ENCODE results near the gene NFIA.
"Not testable (repeated sequence)": the region's sequence is repeated elsewhere in the genome, so short reads cannot be mapped to it uniquely, and the experiment has no call there.

Gene NFIA

GRCh38 chr1:61073871-61074270 lies 8.5 kb upstream of the NFIA start:
- Histone ChIP-seq H3K4me1 (ENCODE audit: control insufficient read depth, insufficient read depth, low read length) (peaks cover 8% of the 10 kb centered on the region), H3K9me3 (ENCODE audit: control insufficient read depth, insufficient read depth, low read depth, low read length) (no peaks in the 10 kb centered on the region), H3K36me3 (ENCODE audit: control insufficient read depth in 2 of 2, insufficient read depth in 1 of 2, low read length in 2 of 2) (no peaks in the 10 kb centered on the region), H3K4me3 (ENCODE audit: low read depth, low read length) (no peak overlapping the region), H3K27ac (ENCODE audit: extremely low read depth, low read depth, low read length) (no peak overlapping the region)
- no peak for TF ChIP-seq ZNF16 (tag by site-specific recombination; IDR thresholded peaks at IDR 0.05; ENCODE audit: low read depth)
- TF ChIP-seq ZNF324 (tag by site-specific recombination; IDR thresholded peaks at IDR 0.05), result no peak
- TF ChIP-seq ZNF692 (tag by site-specific recombination; IDR thresholded peaks at IDR 0.05), result no peak
- TF ChIP-seq, protein P1, sequence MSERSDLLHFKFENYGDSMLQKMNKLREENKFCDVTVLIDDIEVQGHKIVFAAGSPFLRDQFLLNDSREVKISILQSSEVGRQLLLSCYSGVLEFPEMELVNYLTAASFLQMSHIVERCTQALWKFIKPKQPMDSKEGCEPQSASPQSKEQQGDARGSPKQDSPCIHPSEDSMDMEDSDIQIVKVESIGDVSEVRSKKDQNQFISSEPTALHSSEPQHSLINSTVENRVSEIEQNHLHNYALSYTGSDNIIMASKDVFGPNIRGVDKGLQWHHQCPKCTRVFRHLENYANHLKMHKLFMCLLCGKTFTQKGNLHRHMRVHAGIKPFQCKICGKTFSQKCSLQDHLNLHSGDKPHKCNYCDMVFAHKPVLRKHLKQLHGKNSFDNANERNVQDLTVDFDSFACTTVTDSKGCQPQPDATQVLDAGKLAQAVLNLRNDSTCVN (tag by site-specific recombination; optimal IDR thresholded peaks at IDR 0.05), result no peak
- no peak for TF ChIP-seq ZNF311 (tag by site-specific recombination; IDR thresholded peaks at IDR 0.05; ENCODE audit: borderline replicate concordance)
- no peak for TF ChIP-seq ZNF600 (tag by site-specific recombination; IDR thresholded peaks at IDR 0.05)
- TF ChIP-seq, protein P2, sequence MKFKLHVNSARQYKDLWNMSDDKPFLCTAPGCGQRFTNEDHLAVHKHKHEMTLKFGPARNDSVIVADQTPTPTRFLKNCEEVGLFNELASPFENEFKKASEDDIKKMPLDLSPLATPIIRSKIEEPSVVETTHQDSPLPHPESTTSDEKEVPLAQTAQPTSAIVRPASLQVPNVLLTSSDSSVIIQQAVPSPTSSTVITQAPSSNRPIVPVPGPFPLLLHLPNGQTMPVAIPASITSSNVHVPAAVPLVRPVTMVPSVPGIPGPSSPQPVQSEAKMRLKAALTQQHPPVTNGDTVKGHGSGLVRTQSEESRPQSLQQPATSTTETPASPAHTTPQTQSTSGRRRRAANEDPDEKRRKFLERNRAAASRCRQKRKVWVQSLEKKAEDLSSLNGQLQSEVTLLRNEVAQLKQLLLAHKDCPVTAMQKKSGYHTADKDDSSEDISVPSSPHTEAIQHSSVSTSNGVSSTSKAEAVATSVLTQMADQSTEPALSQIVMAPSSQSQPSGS (tag by site-specific recombination; IDR thresholded peaks at IDR 0.05; ENCODE audit: low read depth), result no peak
- TF ChIP-seq ZNF169 (tag by site-specific recombination; IDR thresholded peaks at IDR 0.05), result no peak
- TF ChIP-seq ZNF2 (tag by site-specific recombination; IDR thresholded peaks at IDR 0.05), result no peak
- TF ChIP-seq ZBTB7A (tag by site-specific recombination; IDR thresholded peaks at IDR 0.05; ENCODE audit: low read depth), result no peak
- no peak for TF ChIP-seq ZNF274 (IDR thresholded peaks at IDR 0.05; ENCODE audit: low read length)
- no peak for TF ChIP-seq ZNF274 (tag by site-specific recombination; IDR thresholded peaks at IDR 0.05; ENCODE audit: borderline replicate concordance)
- TF ChIP-seq SALL2 (tag by site-specific recombination; IDR thresholded peaks at IDR 0.05; ENCODE audit: borderline replicate concordance), result no peak
- TF ChIP-seq ZFP37 (tag by site-specific recombination; IDR thresholded peaks at IDR 0.05), result no peak
- TF ChIP-seq ZNF426 (tag by site-specific recombination; IDR thresholded peaks at IDR 0.05), result no peak
- TF ChIP-seq KLF1 (tag by site-specific recombination; IDR thresholded peaks at IDR 0.05), result no peak
- no peak for TF ChIP-seq ZNF423 (tag by site-specific recombination; IDR thresholded peaks at IDR 0.05)
- TF ChIP-seq, protein P3, sequence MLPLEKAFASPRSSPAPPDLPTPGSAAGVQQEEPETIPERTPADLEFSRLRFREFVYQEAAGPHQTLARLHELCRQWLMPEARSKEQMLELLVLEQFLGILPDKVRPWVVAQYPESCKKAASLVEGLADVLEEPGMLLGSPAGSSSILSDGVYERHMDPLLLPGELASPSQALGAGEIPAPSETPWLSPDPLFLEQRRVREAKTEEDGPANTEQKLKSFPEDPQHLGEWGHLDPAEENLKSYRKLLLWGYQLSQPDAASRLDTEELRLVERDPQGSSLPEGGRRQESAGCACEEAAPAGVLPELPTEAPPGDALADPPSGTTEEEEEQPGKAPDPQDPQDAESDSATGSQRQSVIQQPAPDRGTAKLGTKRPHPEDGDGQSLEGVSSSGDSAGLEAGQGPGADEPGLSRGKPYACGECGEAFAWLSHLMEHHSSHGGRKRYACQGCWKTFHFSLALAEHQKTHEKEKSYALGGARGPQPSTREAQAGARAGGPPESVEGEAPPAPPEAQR (tag by site-specific recombination; IDR thresholded peaks at IDR 0.05), result no peak
- TF ChIP-seq ZNF266 (tag by site-specific recombination; IDR thresholded peaks at IDR 0.05; ENCODE audit: low read depth), result no peak
- no peak for TF ChIP-seq GLI4 (tag by site-specific recombination; IDR thresholded peaks at IDR 0.05)
- ChIA-PET POLR2A (interaction anchor here (0.7 kb wide), 1 partner anchor 12 kb away, joined by 3 read pairs; no protein-coding TSS in a partner anchor), CTCF (no interaction called here)

DNA sequence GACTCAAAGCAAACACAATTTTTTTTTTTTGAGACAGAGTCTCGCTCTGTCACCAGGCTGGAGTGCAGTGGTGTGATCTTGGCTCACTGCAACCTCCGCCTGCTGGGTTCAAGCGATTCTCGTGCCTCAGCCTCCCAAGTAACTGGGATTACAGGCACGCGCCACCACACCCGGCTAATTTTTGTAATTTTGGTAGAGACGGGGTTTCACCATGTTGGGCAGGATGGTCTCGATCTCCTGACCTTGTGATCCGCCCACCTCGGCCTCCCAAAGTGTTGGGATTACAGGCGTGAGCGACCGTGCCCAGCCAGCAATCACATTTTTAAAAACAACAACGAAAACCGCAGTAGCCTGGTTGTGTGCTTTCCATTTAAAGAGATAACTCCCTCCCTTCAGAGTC lies 6.5 kb upstream of the NFIA start:
- CTCF ChIA-PET, result interaction anchor here (0.7 to 1.0 kb wide), 2 partner anchors 13 to 26 kb away, joined by 3 read pairs; no protein-coding TSS in a partner anchor
- POLR2A ChIA-PET; H3K9me3 ChIP-seq (ENCODE audit: control insufficient read depth, insufficient read depth, low read depth, low read length); H3K4me3 ChIP-seq (ENCODE audit: low read depth, low read length); H3K36me3 ChIP-seq (ENCODE audit: control insufficient read depth in 2 of 2, insufficient read depth in 1 of 2, low read length in 2 of 2): not testable (repeated sequence)
- 0 out of 2 replicates have a peak, but pooled peaks have one; percentile 51 for TF ChIP-seq ZNF580 (tag by site-specific recombination; IDR thresholded peaks at IDR 0.05)
- Histone ChIP-seq H3K4me1 (ENCODE audit: control insufficient read depth, insufficient read depth, low read length) (peaks cover 19% of the 10 kb centered on the region), H3K27ac (ENCODE audit: extremely low read depth, low read depth, low read length) (0 out of 2 replicates have a peak overlapping the region, but pooled peaks have one; percentile 86)

Measured in HEK293 (cell line).